Measurements from ENCODE around the gene UBL4A. TPM values are rescaled to one million over a fixed set of nuclear protein-coding genes. Genes with fewer than 3 reads are reported as not detected.

Gene UBL4A
- polyA plus RNA-seq, 2 of the 4 experiments (the other 2 are of a cell fraction): 26.4 to 37.7 TPM

- ATAC-seq: peak; percentile 48 to 54
- TF ChIP-seq FOSL2 (IDR thresholded peaks at IDR 0.05) (no peak), FOSL2 (CRISPR knock-in tag; IDR thresholded peaks at IDR 0.05) (no peak), ZFP36 (IDR thresholded peaks at IDR 0.05; ENCODE audit: borderline replicate concordance, partially characterized antibody) (no peak), RNF2 (IDR thresholded peaks at IDR 0.05; ENCODE audit: borderline replicate concordance, low read depth) (no peak), NFE2L2 (conservative IDR thresholded peaks at IDR 0.05; ENCODE audit: low read length) (no peak), MAX (IDR thresholded peaks at IDR 0.05) (no peak), SREBF2 (IDR thresholded peaks at IDR 0.05) (no peak), PBX3 (IDR thresholded peaks at IDR 0.05) (no peak), HEYL (CRISPR knock-in tag; IDR thresholded peaks at IDR 0.05) (no peak), ESRRA (IDR thresholded peaks at IDR 0.05; ENCODE audit: borderline replicate concordance, low read length) (no peak), HOXB13 (CRISPR knock-in tag; IDR thresholded peaks at IDR 0.05; ENCODE audit: low read depth) (no peak), HMGXB4 (CRISPR knock-in tag; IDR thresholded peaks at IDR 0.05; ENCODE audit: borderline replicate concordance) (no peak), PHF8 (IDR thresholded peaks at IDR 0.05; ENCODE audit: borderline replicate concordance, low read depth) (no peak), EHMT2 (IDR thresholded peaks at IDR 0.05; ENCODE audit: low read depth) (no peak), BHLHE40 (IDR thresholded peaks at IDR 0.05; ENCODE audit: low read depth, low read length) (no peak), EHF (CRISPR knock-in tag; IDR thresholded peaks at IDR 0.05) (no peak), EP300 (IDR thresholded peaks at IDR 0.05) (no peak), FOSB (CRISPR knock-in tag; IDR thresholded peaks at IDR 0.05) (no peak), GATA3 (IDR thresholded peaks at IDR 0.05; ENCODE audit: borderline replicate concordance) (no peak), CHD2 (IDR thresholded peaks at IDR 0.05; ENCODE audit: low read length, partially characterized antibody) (no peak)
- POLR2A ChIA-PET: interaction anchor here (0.7 kb wide), 1 partner anchor 9 kb away, joined by 3 read pairs; no protein-coding TSS in a partner anchor
- Histone ChIP-seq H3K27ac (peak overlapping the region; percentile 92 to 96), H3K9me3 (no peaks in the 10 kb centered on the region), H3K4me3 (peak overlapping the region; percentile 99), H3K4me1 (peaks cover 15% of the 10 kb centered on the region), H3K4me2 (peak overlapping the region; percentile 99)
- 36% methylated on average over 10 of the region's 10 CpGs for WGBS (ENCODE audit: missing lambda C conversion rate)
- FAIRE-seq: no peak
- no peak for DNase-seq (ENCODE audit: low read depth in 1 of 2, low spot score in 1 of 2)
- CTCF ChIA-PET: no interaction called here
These were observed 42.9 kb downstream of the UBL4A start for GRCh38 chrX:154443479-154443910.

GRCh38 chrX:154441984-154442707 lies 44.3 kb downstream of the UBL4A start:
- no peak for DNase-seq (ENCODE audit: low read depth in 1 of 2, low spot score in 1 of 2)
- no peak for FAIRE-seq
- peaks cover 21% of the 10 kb centered on the region for H3K4me1 ChIP-seq
- TF ChIP-seq CBX8 (IDR thresholded peaks at IDR 0.05) (no peak), MYC (IDR thresholded peaks at IDR 0.05; ENCODE audit: borderline replicate concordance, low read length) (no peak), POLR2AphosphoS2 (conservative IDR thresholded peaks at IDR 0.05; ENCODE audit: low read length) (no peak), CTCF (IDR thresholded peaks at IDR 0.05) (no peak)
- WGBS (ENCODE audit: missing lambda C conversion rate): 84% methylated on average over 14 of the region's 21 CpGs
- H3K4me2 ChIP-seq: no peak overlapping the region
- H3K9me3 ChIP-seq: no peaks in the 10 kb centered on the region
- POLR2A ChIA-PET: no interaction called here
- H3K27ac ChIP-seq: no peak overlapping the region
- CTCF ChIA-PET: interaction anchor here (1.1 to 1.2 kb wide), 2 partner anchors 13 to 14 kb away, joined by 3 read pairs; partner anchors contain the start of gene ATP6AP1
- ATAC-seq: no peak
- H3K4me3 ChIP-seq: no peak overlapping the region

Data from A549 (cell line).